Measurements from ENCODE around the gene DNAH3.
A peak's percentile ranks its signal among the peaks of the same experiment; 100 is the strongest.

Gene DNAH3

DNA sequence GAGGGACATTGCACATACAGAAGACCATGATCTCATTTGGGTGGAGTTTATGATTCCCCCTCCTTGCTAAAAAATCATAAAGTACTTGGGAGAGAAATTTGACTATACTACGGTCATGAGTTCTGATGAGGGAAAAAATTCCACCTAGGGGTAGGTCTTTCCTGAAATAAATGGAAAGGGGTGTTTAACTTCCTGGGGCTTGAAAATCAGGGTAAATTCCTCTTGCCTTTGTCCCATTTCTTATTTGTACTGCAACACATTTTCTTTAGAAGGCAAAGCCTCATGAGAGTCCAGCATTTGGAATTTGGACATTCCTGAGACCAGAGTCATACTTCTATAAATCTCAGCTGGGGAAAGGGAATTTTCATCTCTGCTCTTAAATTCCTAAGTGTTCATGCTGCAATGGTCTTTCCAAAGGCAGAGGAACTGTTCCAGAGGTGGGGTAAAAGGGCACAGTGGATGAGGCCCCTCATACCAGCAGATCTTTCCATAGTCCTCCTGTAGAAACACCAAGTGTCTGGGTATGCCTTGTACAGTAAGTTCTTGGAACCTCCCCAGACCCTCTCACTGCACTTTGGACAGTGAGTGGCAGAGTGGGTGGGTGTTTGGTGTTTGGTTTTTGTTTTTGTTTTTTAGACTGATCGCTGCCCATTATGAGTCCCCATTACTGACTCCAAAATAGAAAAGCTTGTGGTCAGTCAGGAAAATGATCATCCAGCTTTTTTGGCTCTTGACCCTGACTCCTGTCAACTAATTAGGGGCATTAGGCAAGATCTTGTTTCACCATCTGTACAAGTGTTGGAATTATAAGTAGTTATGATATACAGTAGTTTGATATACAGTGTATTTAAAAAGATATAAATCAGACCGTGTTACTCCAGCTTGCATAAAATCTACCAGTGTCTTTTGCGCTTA is 244.0 kb downstream of the DNAH3 start:
- no peak for DNase-seq (ENCODE audit: low spot score)

DNA sequence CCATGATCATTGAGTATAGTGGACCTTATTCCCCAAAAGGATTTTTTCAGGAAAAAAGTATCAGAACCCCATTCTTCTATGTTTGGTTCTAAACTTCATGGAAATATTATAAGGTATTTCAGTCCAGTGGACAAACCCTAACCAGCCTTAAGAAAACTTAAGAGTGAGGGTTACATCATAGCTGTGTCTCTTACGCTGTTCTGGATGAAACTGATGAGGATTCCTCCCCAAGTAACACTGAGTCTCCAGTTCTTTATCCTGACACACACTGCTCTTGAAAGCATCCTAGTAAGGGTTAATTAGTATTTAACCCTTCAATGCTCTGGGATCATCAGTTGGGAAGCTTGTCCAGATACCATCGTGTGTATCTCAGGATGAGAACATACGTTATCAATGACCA is 245.1 kb downstream of the DNAH3 start:
- no peak for DNase-seq (ENCODE audit: low spot score)

DNA sequence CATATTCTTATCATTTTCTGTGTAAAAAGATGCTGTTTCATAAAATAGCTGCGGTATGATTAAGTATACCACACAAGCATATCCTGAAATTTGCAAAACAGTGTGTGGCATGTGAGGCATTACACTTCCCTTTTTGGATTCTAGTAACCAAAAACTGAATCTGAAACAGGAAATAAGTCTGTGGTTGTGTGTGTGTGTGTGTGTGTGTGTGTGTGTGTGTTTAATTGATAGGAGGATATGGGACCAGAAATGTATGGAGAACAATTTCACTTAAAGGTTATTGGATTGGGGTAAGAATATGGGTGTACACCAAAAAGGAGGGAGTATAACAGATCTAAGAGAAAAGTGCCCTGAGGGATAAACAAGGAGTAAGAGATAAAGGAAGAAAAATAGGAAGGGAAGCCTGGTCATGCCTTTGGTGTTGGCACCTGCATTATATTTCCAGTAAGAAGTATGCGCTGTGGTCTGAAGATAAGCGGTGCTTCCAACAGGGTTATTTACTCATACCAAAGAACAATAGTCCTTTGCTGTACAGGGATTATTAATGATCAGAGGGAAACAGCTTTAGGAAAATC is 246.1 kb downstream of the DNAH3 start:
- peak; percentile 58 for DNase-seq (ENCODE audit: low spot score)

DNA sequence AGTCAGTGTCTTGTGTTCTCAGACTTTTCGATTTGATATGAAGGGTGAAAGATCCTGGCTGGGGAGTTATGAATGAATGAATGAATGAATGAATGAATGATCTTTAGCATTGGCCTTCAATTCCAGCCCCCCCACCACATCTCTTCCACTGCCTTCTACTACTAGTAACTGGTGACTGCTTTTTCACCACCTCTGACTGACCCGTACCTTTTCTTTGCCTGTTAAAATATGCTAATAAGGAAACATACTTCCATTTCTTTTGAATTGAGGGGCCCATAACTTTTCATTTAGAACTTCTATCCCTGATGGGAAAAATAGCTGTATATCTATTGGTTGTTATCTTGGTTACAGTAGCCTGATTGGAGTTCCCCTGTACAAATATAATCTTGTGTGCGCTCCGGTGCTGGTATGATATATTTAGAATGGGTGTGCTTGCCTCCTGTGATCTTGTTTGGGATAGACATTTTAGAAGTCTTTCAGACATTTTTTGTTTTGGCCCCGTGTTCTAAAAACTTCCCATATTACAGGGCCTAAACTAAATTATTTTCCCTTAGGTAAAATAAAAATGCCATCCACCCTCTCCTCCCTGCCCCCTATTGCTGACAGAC is 246.6 kb downstream of the DNAH3 start:
- peak; percentile 27 for DNase-seq (ENCODE audit: low spot score)

DNA sequence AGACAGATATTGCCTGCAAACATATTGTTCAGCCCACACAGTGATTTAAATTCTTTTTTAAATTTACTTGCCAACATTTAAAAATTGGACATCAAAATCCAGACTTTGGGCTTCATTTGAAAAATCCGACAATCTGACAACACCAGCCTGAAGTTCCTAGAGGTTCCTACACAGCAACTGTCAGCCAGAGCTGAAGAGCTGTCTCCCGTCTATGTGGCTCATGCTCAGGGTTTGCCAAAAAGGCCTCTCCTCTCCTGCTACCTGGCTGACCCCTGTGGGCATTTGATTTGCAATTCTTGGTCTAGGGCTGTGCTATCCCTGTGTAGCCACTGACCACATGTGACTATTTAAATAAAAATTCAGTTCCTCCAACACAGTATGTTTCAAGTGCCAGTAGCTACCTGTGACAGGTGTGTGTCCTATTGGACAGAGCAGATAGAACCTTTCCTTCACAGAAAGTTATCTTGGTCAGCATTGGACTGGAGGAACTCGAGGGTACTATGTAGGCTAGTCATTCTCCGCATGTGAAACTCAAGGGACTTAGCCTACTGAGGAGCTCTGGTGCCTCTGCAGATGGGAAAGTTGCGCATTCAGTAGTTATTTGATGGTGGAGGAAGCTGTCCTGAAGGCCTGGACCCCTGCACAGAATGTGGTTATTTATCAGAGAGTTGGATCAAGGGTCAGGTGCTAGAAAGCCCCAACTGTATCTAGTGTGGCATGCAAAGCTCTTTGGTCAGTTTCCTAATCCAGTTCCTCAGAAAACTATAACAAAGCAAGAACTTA is 247.3 kb downstream of the DNAH3 start:
- no peak for DNase-seq (ENCODE audit: low spot score)

DNA sequence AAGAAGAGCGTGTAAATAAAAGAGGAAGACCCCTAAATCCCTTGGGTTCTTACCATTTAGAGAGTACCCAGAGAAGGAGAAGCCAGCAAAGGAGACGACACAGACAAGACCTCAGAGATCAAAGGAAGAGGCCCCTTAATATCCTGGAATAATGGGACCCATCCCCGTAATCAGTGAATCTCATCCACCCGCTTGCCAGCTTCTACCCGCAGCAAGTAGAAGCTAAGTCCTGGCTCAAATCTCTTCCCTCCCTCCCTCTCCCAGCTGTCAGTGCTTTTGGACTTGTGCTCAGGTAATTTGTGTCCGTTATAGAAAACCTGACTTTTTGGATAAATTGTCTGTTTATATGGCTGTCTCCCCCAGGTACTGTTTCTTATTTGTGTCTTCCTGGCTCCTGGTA is 248.2 kb downstream of the DNAH3 start:
- DNase-seq (ENCODE audit: low spot score) = no peak

DNA sequence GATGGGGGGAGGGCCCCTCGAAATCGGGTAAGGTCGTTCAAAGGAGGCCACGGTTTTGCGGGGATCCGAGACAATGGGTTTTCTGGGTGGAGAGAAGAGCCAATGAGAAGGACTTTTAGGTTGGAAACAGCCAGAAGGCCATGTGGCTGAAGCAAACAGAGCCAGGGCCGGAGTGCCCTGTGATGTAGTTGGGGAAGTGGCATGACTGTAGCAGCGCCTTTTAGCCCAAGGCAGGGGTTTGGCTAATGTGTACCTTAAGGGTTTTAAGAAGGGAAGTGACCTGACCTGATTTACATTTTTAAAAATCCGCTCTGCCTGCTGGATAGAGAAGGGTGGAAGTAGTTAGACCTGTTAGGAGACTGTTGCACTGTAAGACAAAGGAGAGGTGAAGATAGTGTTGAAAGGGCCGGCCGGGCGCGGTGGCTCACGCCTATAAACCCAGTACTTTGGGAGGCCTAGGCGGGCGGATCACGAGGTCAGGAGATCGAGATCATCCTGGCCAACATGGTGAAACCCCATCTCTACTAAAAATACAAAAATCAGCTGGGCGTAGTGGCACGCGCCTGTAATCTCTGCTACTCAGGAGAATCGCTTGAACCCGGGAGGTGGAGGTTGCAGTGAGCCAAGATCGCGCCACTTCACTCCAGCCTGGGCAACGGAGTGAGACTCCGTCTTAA is 249.1 kb downstream of the DNAH3 start:
- peak; percentile 66 for DNase-seq (ENCODE audit: low spot score)

DNA sequence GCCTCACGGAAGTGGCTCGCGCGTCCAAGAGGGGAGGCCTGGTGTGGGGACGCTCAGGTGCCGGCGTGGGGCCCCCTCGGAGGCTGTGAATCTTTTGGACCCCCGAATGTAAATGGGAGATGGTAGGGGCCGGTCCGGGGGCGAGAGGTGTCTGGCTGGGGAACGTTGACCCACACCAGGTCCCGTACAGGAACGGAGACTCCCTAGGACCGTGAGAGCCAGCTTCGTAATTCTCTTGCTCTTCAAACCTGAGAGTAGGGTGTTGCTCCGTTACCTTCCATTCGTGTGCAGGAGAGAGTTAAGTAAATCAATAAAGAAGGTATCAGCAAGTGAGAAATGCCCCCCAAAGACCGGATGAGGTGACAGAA is 249.6 kb downstream of the DNAH3 start:
- no peak for DNase-seq (ENCODE audit: low spot score)

DNA sequence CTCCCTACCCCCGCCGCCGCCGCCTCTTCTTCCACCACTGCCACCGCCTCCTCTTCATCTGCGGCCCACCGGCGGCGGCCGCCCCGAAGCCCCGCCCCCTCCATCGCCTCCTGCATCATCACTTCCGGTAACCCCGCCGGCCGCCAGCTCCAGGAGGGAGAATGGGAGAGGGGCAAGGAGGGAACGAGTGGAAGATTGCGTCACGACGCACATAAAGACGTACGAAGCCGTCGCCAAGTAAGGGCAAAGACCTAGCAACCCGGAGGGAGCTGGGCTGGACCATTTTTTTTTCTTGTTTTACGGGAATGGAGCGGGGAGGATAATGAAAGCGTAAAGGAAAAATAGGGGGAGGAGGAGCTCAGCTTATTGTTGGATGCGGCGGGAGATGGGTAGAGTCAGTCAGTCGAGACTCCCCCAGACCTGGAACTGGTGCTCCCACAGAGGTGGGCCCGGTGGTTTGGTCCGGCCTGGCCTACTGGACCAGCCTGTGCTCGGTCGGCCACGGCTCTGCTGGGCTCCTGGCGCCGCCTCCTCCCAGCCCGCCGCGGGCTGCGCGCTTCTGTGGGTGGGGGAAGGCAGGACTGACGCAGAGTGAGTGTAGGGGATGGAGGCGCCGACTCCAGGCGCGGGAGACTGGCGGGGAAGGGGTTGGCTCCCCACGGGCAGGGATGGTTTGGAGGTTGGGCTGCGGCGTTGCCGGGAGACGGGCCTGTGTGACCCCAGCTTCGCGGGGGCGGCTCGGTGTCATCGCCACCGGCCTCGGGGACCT is 250.2 kb downstream of the DNAH3 start, which contains the start of the genes DCUN1D3 and LYRM1:
DCUN1D3 (minus strand) TSS at position 60 of the 769 bp plus-strand sequence. CDS start 37,820 bp downstream, outside the sequence.
LYRM1 (plus strand) TSS at position 473 of the 769 bp plus-strand sequence. CDS start 14,785 bp downstream, outside the sequence.
- DNase-seq (ENCODE audit: low spot score) = peak; percentile 93

DNA sequence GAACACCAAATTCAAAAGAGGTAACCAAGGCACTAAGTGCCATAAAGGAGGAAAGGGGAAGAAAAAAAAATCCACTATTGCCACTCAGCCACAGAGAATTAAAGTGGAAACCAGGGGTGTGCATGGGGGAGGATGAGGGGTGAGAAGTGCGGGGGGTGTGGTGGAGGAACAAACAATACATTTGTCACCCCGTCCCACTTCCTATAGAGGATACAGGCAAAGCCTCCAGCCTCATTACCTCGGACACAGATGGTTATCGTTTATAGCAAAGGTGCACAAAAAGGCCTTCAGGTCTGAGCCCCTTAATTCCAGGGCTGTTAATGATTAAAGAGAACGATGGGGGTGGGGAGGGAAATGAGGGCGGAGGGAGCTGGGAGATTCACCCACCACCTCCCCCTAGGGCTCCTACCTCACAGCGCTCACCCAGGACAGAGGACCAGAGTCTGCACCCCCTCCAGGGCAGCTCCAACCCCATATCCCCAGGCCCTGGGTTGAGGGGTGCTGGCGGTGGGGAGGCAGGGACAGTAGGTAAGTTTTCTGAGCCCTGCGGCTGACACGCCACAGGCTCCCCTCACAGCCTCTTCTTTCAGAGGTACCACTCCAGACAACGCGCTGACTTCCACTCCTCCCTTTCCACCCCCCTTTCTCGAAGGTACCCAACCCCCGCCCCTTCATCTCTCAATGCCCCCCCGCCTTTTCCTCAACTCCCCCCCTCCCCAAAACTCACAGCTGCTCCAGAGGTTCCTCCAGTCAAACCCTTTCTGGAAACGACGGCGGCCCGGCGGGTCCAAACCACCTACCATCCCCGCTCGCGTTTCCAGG is 251.0 kb downstream of the DNAH3 start:
- DNase-seq (ENCODE audit: low spot score) = no peak

DNA sequence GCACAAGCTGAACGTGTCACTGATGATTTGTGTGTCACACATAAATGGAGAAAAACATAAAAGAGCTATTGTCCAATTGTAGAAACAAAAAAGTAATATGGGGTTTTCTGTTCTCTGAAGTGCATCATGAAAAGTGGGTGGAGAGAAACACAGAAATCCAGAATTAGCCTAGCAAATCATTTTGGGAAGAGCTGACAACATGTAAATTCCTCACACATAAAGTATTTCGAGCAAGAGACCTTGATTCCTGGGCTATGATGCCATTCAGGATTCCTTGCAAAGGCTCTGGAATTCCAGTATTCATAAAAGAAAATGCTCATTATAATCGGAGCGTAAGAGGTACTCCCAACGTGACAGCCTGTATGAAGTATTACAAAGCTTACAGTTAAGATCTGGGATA is 251.6 kb downstream of the DNAH3 start:
- DNase-seq (ENCODE audit: low spot score) = no peak

DNA sequence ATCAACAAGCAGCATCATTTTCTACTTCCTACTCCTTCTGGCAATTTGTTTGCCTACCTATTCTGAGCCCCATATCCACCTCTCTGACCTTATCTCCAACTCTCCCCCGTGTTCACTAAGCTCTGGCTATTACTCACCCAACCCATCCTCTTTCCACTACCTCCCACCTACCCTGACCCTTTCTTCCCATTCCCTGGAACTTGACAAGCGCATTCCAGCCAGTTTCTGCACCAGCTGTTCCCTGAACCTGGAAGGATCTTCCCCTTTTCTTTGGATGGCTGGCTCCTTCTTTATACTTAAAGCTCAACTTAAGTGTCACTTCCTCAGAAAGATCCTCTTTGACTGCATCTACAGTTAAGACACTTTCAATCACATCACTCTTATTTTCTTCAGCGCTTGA is 252.7 kb downstream of the DNAH3 start:
- no peak for DNase-seq (ENCODE audit: low spot score)

DNA sequence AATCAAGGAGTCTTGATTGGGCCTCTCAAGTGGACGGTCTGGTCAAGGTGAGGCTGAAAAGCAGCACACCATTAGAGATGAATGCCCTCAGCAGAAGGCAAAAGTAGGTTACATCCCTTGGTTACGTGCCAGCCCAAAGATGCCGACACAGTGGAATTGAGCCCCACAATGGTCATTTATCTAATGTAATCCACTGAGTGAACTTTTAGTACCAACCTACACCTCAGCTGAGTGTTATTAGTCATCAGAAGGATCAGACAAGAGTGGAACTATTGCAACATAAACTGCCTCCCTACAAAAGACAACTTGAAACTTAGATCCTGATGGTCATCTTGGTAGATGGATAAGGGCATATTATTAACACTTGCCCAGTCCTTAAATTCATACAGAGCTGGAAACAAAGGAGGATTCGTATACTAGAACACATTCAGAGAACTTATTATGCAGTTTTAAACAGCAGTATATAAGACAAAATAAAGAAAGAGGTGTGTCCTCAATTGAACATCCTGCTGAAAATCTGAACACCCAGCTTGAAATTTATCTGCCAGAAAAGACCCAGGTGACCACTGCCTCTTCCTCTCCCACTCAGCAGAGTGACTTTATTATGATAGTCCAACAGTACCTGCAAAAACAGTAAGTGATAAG is 253.3 kb downstream of the DNAH3 start:
- no peak for DNase-seq (ENCODE audit: low spot score)

DNA sequence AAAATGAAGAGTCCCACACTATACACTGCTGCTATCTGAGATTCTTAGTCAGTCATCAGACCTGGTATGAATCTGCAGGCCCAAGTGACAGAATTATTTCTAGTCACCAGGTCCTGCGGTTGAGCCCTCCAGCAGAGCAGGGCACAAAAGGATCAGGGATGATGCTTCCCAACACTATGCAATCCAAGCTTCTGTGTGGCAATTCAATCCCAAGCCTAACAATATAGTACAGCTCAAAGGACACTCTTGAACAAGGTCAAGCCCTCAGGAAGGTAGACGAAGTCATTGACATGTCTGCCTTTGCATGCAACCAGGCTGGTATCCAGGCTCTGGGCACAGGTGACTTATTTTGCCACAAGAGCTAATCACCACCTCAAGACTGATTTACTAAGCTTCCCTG is 256.3 kb downstream of the DNAH3 start:
- DNase-seq (ENCODE audit: low spot score) = no peak

DNA sequence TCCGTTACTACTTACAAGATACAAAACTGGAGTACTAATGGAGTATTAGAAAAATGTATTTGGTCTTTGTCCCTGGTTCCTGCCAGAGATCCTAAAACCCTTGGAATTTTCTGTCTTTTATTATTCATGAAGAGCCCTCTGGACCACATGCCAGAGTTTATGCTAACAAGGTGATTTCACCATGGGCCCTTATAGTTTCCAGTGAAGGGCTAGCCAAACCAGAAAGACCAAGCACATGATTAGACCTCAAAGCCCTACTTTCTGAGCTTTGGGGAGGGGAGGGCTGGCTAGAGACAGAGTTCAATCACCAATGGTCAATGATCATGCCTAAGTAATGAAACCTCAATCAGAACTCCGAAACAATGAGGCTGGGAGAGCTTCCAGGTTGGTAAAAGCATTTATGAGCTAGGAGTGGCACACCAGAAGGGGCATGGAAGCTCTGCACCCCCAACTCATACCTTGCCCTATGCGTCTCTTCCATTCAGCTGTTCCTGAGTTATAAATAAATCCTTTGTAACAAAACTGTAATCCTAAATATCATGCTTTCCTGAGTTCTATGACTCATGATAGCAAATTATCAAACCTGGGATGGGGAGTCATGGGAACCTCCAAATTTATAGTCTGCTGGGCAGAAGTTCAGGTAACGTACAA is 260.9 kb downstream of the DNAH3 start:
- DNase-seq (ENCODE audit: low spot score) = no peak

DNA sequence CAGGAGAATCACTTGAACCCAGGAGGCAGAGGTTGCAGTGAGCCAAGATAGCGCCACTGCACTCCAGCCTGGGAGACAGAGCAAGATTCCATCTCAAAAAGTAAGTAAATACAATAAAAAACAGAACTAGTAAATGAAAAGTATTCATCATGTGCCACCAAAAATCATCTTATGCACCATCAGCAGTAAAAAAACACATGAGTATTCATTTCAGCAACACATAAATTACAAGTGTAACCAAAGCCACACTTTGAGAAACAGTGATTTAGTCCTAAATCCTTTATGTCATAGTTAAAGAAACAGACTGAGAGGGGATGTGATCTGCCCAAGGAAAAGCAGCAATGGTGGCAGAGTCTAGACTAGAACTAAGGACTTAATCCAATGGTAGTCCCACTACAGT is 263.4 kb downstream of the DNAH3 start:
- no peak for DNase-seq (ENCODE audit: low spot score)

DNA sequence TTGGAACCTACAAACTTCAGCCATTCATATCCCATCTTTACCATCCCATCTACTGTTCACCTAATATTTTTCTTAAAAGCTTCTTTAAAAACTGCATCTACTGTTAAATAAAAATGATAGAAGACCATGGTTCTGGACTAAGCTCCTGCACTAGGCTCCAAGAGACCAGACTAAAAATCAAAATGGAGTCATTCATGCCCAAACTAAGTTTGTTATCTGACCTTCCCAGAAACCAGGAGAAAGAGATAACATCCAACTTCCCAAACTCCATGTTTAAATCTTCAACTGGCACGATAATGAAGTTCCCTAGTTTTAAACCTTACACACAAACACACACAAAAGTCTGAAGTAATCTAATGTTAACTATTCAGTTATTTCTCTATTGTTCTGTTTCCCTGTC is 264.3 kb downstream of the DNAH3 start:
- DNase-seq (ENCODE audit: low spot score) = no peak

DNA sequence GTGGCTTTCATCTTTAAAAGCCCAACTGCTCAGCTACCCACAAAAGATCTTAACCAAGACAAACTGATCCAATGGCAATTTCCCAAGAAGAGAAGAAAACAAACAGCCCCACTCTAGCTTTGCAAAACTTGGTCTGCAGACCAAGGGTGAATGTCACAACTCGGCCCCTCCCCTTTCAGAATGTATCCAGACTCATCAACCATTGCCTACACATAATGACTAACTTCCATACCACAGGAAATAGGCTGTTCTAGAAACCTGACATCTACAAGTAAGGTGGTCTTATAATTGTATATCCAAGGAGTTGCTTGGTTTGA is 266.4 kb downstream of the DNAH3 start:
- no peak for DNase-seq (ENCODE audit: low spot score)

All from germinal center (tissue), 1 donor.